IgD-negative memory B cell (primary cell): ENCODE results near the gene NUF2. TPM values are rescaled to one million over a fixed set of nuclear protein-coding genes. Genes with fewer than 3 reads are reported as not detected.

Experiments used
- polyA plus RNA-seq: library from polyadenylated mRNA; unstranded; fragments of 300-500 nt; fragmentation: Illumina TruSeq; gene quantifications from one replicate; pipeline ENCODE4 v1.2.3, GENCODE V29; 2021

Gene NUF2
- polyA plus RNA-seq, 1 donor from 2014 or later = 1.2 TPM

Other genes starting within 250 kb of the NUF2 start
- 4.4 TPM for gene RGS5, start 119.0 kb upstream of the NUF2 start, polyA plus RNA-seq